GM19035 (cell line): ENCODE measurements around the gene RHEBL1.
A peak's percentile ranks its signal among the peaks of the same experiment; 100 is the strongest.

Experiments used
- ATAC-seq: cut with Tn5 transposase; IDR thresholded peaks from one replicate; pipeline ENCODE4 v1.9.1; 2021; ENCODE audit not compliant: unreplicated experiment

RHEBL1 gene

DNA sequence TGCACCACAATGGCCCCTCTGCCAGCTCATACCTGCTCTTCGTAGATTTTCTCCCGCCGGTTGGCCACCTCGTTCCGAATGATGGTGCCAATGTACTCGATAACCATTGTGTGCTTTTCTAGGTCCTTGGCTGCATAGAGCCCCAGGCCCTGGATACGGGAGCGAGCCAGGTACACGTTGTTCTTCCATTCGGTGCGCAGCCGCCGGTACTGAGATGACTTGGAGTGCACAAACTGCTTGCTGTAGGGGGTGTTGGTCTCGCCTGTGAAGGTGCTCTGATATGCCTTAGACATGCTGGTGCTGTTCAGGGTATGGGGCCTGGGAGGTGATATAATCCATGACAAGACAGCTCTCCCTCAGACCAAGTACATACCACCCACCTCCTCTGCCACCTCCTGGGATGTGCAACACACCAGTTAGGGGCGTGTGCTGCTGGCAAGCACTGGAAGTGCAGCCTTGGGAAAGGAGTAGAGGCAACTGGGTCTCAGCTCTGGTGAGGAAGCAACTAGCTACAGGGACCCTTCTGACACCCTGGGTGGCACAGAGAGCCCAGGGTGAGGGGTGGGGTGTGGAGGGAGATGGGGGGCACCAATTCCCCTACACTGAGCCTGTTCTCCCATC is 47.1 kb downstream of the RHEBL1 start:
- ATAC-seq, result no peak

DNA sequence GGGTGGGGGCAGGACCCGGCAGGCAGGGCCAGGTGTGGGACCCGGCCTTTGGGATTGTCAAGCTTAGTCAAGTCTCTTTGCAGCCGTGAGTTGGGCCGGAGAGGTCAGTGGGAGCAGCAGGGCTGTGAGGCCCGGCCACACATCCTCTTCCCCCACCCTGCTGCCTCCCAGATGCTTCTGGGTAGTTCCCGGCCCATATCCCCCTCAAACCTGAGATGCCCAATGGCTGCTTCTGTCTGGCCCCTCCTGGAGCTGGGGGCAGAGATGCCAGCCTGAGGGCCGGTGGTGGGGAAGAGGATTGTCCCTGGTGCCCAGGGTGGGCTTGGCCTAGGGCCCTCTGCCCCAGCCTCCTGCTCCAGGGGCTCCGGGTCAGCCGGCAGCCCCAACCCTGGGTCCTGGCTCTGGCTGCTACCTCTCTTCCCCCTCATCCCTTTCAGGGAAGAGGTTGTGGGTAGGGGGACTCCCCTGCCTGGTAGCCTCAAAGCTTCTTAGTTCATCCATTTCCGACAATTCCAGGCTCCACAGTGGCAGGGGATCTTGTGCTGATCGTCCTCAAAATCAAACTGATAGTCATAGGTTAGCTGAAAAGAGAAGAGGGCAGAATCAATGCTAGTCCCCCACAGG is 48.4 kb downstream of the RHEBL1 start:
- no peak for ATAC-seq

DNA sequence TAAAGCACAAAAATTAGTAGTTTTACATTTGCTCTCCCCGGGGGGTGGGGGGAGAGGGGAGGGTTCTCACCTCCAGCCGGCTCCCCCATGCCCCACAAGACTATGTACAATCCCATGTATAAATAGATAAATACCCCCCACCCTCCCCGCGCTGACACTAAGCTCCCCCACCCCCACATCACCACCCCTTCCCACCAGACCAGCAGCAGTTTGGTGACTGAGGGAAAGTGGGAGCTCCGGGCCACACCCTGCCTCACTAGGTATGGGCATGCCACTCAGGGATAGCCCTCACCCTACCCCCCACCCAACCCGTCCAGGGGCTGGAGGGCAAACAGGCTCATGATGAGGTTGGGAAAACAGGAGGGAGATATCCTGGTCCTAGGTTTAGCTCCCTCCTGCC is 49.3 kb downstream of the RHEBL1 start:
- no peak for ATAC-seq

DNA sequence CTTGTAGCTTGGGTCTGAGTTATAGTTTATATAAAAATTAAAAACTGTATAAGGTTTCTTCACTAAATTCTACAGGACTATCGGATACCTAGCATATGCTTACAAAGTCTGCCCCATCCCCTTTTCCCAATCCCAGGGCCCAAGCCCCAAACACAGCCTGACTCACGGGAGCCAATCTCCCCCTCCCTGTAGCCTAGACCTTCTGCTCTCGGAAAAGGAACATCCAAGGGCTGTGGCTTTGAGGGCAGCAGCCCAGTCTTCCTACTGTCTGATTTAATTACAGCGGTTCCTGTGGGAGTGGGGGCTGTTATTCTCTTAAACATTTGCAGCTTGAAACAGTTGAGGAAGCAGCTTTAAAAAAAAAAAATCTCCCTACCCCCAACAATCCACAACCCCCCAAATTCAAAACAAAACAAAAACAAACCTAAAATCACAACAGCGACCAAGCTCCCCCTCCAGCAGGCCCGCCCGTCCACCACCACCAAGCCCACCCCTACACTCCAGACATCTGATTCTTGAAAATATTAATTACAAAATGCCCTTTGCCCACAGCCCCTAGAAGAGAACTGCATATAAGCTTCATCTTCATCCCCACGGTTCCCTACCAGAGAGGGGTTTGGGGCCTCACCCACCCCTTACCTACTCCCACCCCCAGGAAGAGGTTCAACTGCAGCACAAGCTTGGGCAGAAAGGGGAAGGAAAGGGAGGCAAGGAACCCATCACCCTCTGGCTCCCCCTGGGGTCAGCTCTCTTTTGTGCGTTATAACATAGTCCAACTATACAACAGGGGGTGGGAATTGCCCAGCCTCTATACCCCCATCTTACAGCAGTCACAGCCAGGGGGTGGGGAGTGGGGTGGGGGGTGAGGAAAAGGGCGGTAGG is 50.1 kb downstream of the RHEBL1 start:
- ATAC-seq, result no peak

DNA sequence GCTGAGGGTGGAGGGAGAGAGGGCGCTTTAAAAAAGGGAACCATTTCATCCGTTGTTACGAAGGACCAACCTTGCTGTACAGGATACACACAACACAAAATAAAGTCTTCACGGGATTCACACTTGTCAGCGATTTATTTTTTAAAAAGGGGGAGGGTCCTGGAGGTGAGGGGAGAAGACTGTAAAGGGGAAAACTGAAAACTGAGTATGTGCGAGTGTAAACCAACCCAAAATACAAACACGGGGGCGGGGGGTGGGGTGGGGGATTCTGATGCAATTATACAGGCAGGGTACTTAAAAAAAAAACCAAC is 50.7 kb downstream of the RHEBL1 start:
- ATAC-seq, result peak; percentile 17

DNA sequence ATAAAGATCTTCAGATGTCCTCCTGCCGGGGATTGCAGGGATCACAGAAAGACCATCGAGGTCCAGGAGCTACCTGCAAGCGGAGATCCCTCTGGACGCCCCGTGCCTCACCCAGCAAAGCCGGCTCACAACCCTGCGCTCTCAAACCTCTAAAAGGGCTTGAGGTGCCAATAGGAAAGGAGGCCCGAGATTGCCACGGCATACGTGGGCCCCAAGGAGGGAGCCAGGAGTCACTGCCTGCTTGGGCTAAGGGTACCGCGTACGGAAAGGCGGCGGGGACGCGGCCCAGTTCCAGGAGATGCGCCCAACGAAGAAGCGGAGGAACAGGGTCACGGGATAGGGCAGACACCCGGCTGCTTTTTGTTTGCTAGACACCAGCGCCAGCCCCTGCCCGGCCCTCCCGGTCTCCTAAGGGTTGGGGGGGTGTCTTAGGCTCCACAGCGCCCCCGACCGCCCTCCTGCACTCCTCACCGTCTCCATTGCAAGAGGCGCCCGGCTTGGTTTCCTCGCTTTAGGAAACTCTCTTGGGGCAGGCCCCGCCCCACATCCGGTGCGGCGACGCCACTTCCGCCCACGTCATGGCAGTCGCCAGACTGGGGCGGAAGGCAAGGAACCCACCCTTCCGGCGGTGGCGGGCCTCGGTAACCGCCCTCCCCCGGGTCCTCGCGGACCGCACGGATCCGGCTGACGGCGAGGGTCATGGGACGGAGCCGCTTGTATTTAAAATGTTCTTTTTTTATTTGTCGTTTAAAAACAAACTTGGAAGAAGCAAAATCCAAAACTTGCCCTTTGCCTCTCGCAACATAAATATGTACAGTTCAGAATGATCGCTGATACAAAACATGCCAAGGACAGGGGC is 51.3 kb downstream of the RHEBL1 start, which contains the start of gene PRKAG1:
Gene PRKAG1 (minus strand): TSS at position 516 of the 859 bp plus-strand sequence. CDS start 36 bp downstream, at position 480.
- ATAC-seq, result peak; percentile 83

DNA sequence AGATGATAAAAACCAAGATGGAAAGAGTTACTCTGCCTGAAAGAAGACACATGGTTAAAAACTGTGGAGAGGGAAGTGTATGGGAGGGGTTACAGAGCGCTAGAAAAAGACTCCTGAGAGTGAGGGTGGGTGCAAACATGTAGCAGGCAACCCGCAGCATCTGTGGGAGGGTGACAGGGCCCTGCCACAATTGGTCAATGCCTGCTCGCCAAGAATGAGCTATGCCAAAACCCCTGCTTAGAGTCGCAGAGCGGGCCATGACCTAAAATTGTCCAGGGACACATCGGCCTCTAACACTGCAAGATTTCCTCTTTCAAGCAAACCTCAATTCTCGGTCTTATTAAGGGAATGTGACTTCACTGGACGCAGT is 51.9 kb downstream of the RHEBL1 start:
- ATAC-seq, result peak; percentile 11

DNA sequence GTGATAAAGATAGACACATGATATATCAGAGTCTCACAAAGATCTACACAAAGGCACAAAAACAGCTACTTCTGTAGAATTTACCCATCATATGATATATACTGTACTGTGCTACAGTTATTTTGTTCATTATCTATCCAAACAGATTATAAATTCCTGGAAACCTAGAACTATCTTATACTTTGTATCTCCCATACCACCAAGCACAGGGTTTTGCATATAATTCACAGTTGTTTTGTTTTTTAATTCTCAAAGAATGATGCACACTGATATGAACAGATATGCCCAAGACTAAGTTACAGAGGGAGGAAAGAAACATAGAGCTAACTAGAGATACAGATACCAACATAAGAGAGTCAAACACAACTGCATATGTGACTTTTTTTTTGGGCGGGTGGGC is 54.6 kb downstream of the RHEBL1 start:
- ATAC-seq, result no peak
